SK-N-SH (cell line): ENCODE data around the gene LRCOL1. TPM values are rescaled to one million over a fixed set of nuclear protein-coding genes. Genes with fewer than 3 reads are reported as not detected.

Experiments
- CTCF ChIA-PET: fragments of 300-600, 350-600 bp; formaldehyde crosslinking; extraction: SDS; loops from one replicate; lab custom pipeline; 2021; lab: Yijun Ruan, JAX
- POLR2A ChIA-PET: fragments of 350-600 bp; sonication (Branson Sonifier 250); formaldehyde crosslinking; extraction: SDS; loops from one replicate; lab custom pipeline; 2020; ENCODE audit warnings: antibody characterized with exemption, inconsistent platforms; lab: Yijun Ruan, JAX
- DNase-seq: peaks from one replicate; pipeline ENCODE4 v3.0.0; 2012
- H2AFZ ChIP-seq: fragments of 200-600 bp; sonication (generic); 2 replicates; pipeline ENCODE4 v1.8.1; 2016; ENCODE audit warnings: antibody characterized with exemption, mild to moderate bottlenecking, low read depth
- H3F3A ChIP-seq: fragments of 200-600 bp; sonication (generic); replicated peaks from 2 replicates; pipeline ENCODE3; 2016; ENCODE audit warnings: antibody characterized with exemption, mild to moderate bottlenecking; ENCODE audit not compliant: insufficient read depth
- H3K27ac ChIP-seq, 2 experiments: fragments of 200-500 bp in 1 of 2; fragments of 200-600 bp in 1 of 2; sonication (Bioruptor generic) in 1 of 2; sonication (generic), shearing (Covaris generic) in 1 of 2; 2 replicates each; pipeline versions ENCODE4 v1.5.1 to v1.6.1; 2014 to 2016; ENCODE audit warnings: low read depth in 2 of 2, inconsistent platforms in 1 of 2, low read length in 1 of 2, mild to moderate bottlenecking in 1 of 2, mixed read lengths in 1 of 2
- H3K27me3 ChIP-seq: fragments of 200-600 bp; sonication (generic), shearing (Covaris generic); 2 replicates; pipeline ENCODE4 v1.6.1; 2016; ENCODE audit warnings: mixed run types; ENCODE audit not compliant: insufficient read depth
- H3K36me3 ChIP-seq, 2 experiments: fragments of 200-500 bp in 1 of 2; fragments of 200-600 bp in 1 of 2; sonication (Bioruptor generic) in 1 of 2; sonication (generic) in 1 of 2; replicated peaks in 1 of 2; 2 replicates each; pipeline versions ENCODE3 to v1.5.1; 2014 to 2016; ENCODE audit warnings: low read length in 1 of 2, mild to moderate bottlenecking in 1 of 2; ENCODE audit not compliant: insufficient read depth in 2 of 2, control insufficient read depth in 1 of 2
- H3K4me1 ChIP-seq, 2 experiments: fragments of 200-500 bp in 1 of 2; fragments of 200-600 bp in 1 of 2; sonication (Bioruptor generic) in 1 of 2; sonication (generic), shearing (Covaris generic) in 1 of 2; 2 replicates each; pipeline versions ENCODE4 v1.5.1 to v1.6.1; 2014 to 2016; ENCODE audit warnings: low read depth in 1 of 2, low read length in 1 of 2, mixed run types in 1 of 2; ENCODE audit not compliant: insufficient read depth in 2 of 2, control insufficient read depth in 1 of 2
- H3K4me2 ChIP-seq: fragments of 200-600 bp; sonication (generic), shearing (Covaris generic); 2 replicates; pipeline ENCODE4 v1.6.1; 2017; ENCODE audit warnings: mixed run types
- H3K4me3 ChIP-seq, 2 experiments: fragments of 200-500 bp in 1 of 2; fragments of 200-600 bp in 1 of 2; sonication (Bioruptor generic) in 1 of 2; sonication (generic), shearing (Covaris generic) in 1 of 2; 2 replicates each; pipeline versions ENCODE4 v1.5.1 to v1.8.1; 2014 to 2016; ENCODE audit warnings: low read depth in 2 of 2, inconsistent platforms in 1 of 2, low read length in 1 of 2, mild to moderate bottlenecking in 1 of 2, mixed read lengths in 1 of 2, moderate library complexity in 1 of 2
- H3K79me2 ChIP-seq: fragments of 200-600 bp; sonication (generic); 2 replicates; pipeline ENCODE4 v1.8.1; 2017; ENCODE audit warnings: mild to moderate bottlenecking; ENCODE audit not compliant: insufficient read depth
- H3K9ac ChIP-seq: fragments of 200-600 bp; sonication (generic); 2 replicates; pipeline ENCODE4 v1.6.1; 2017; ENCODE audit warnings: mixed run types
- H3K9me2 ChIP-seq: fragments of 200-600 bp; sonication (generic); 2 replicates; pipeline ENCODE4 v1.6.1; 2017; ENCODE audit warnings: mixed run types
- H3K9me3 ChIP-seq: fragments of 200-600 bp; sonication (generic); 2 replicates; pipeline ENCODE4 v1.6.1; 2017; ENCODE audit warnings: mixed run types, mild to moderate bottlenecking, moderate library complexity
- H4K20me1 ChIP-seq: fragments of 200-600 bp; sonication (generic); 2 replicates; pipeline ENCODE4 v1.6.1; 2017; ENCODE audit warnings: mild to moderate bottlenecking, mixed run types; ENCODE audit not compliant: insufficient read depth
- EZH2phosphoT487 ChIP-seq: fragments of 200-600 bp; sonication (generic); IDR thresholded peaks from 2 replicates; pipeline ENCODE4 v1.6.1; 2017; ENCODE audit warnings: low read depth, mixed run types, mild to moderate bottlenecking, antibody characterized with exemption, moderate library complexity, borderline replicate concordance
- FOXJ3 ChIP-seq: sonication (generic); formaldehyde crosslinking; IDR thresholded peaks from 2 replicates; pipeline ENCODE4 v1.5.1; 2020; ENCODE audit warnings: mild to moderate bottlenecking, missing genetic modification reagents
- GATA2 ChIP-seq: sonication (generic); formaldehyde crosslinking; IDR thresholded peaks from 2 replicates; pipeline ENCODE4 v1.5.0; 2020; ENCODE audit warnings: mild to moderate bottlenecking, missing genetic modification reagents
- MEF2A ChIP-seq: IDR thresholded peaks from 2 replicates; pipeline ENCODE4 v1.4.0; 2012; ENCODE audit warnings: low read depth, borderline replicate concordance
- NFIC ChIP-seq: IDR thresholded peaks from 2 replicates; pipeline ENCODE4 v1.4.0; 2012; ENCODE audit warnings: borderline replicate concordance
- PBX3 ChIP-seq: IDR thresholded peaks from 2 replicates; pipeline ENCODE4; 2012
- RFX5 ChIP-seq: IDR thresholded peaks from 2 replicates; pipeline ENCODE4 v1.6.1; 2012; ENCODE audit warnings: mild to moderate bottlenecking, improper control_type of control experiment, low read length
- SIN3A ChIP-seq: IDR thresholded peaks from 2 replicates; pipeline ENCODE4 v1.6.1; 2012; ENCODE audit warnings: low read depth, mild to moderate bottlenecking, low read length, moderate library complexity, borderline replicate concordance
- SMC3 ChIP-seq: IDR thresholded peaks from 2 replicates; pipeline ENCODE4 v1.6.1; 2012; ENCODE audit warnings: low read depth, low read length, improper control_type of control experiment
- TAF1 ChIP-seq: IDR thresholded peaks from 2 replicates; pipeline ENCODE4 v1.6.1; 2012; ENCODE audit warnings: low read depth, mild to moderate bottlenecking, low read length, moderate library complexity, borderline replicate concordance
- TEAD4 ChIP-seq: IDR thresholded peaks from 2 replicates; pipeline ENCODE4 v1.4.0; 2012; ENCODE audit warnings: mild to moderate bottlenecking, borderline replicate concordance; ENCODE audit not compliant: insufficient read depth
- USF1 ChIP-seq: IDR thresholded peaks from 2 replicates; pipeline ENCODE4 v1.4.0; 2012; ENCODE audit warnings: low read depth, borderline replicate concordance
- YY1 ChIP-seq: IDR thresholded peaks from 2 replicates; pipeline ENCODE4 v1.4.0; 2012; ENCODE audit warnings: low read depth, mild to moderate bottlenecking
- WGBS: methylation state at CpG from one replicate; pipeline ENCODE4 v1.1.6; 2017; ENCODE audit warnings: low lambda C conversion rate; 5-methylcytosine and 5-hydroxymethylcytosine counted together
- polyA plus RNA-seq, 3 experiments: library from polyadenylated mRNA; depleted of rRNA; stranded (reverse); fragments of >200 nt; gene quantifications; 2 replicates each; pipeline ENCODE4 v1.2.3, GENCODE V29; 2012

LRCOL1 gene
- polyA plus RNA-seq, 1 of the 3 experiments (the other 2 are of a cell fraction), result 1.1 TPM

- no peak overlapping the region for H3K4me3 ChIP-seq
- H3K27me3 ChIP-seq, result no peaks in the 10 kb centered on the region
- H3F3A ChIP-seq, result no peaks in the 10 kb centered on the region
- H3K36me3 ChIP-seq, result peaks cover 17 to 18% of the 10 kb centered on the region in 2 experiments
- no peaks in the 10 kb centered on the region for H3K79me2 ChIP-seq
- CTCF ChIA-PET, result interaction anchor here (2.1 kb wide), 1 partner anchor 13 kb away, joined by 14 read pairs; no protein-coding TSS in a partner anchor
- no peak overlapping the region for H2AFZ ChIP-seq
- TF ChIP-seq PBX3 (no peak), TAF1 (no peak), RFX5 (no peak), EZH2phosphoT487 (no peak), SIN3A (no peak), MEF2A (no peak), USF1 (no peak), SMC3 (no peak), NFIC (no peak), GATA2 (CRISPR knock-in tag) (no peak)
- no peak overlapping the region for H3K9ac ChIP-seq
- 100% methylated on average over 3 of the region's 9 CpGs for WGBS
- no peaks in the 10 kb centered on the region for H3K9me3 ChIP-seq
- H3K4me1 ChIP-seq, result no peaks in the 10 kb centered on the region
- no peaks in the 10 kb centered on the region for H3K9me2 ChIP-seq
- H3K4me2 ChIP-seq, result no peak overlapping the region
- H3K27ac ChIP-seq, result no peak overlapping the region
- no peaks in the 10 kb centered on the region for H4K20me1 ChIP-seq
- POLR2A ChIA-PET, result no interaction called here
- DNase-seq, result no peak
Measured at GRCh38 chr12:132651444-132652100, 41.2 kb upstream of the LRCOL1 start.

GRCh38 chr12:132649226-132649945, 39.0 kb upstream of the LRCOL1 start:
- Histone ChIP-seq H2AFZ (no peak overlapping the region), H3K27ac (no peak overlapping the region), H3K36me3 (peaks cover 13 to 14% of the 10 kb centered on the region in 2 experiments), H3K79me2 (no peaks in the 10 kb centered on the region), H3F3A (no peaks in the 10 kb centered on the region), H3K4me3 (no peak overlapping the region), H3K9me2 (no peaks in the 10 kb centered on the region), H3K4me2 (no peak overlapping the region)
- ChIA-PET CTCF (interaction anchor here (0.8 to 1.7 kb wide), 3 partner anchors 9 to 50 kb away, joined by 3 to 4 read pairs (median 3); no protein-coding TSS in a partner anchor), POLR2A (no interaction called here)
- TF ChIP-seq YY1 (no peak), FOXJ3 (CRISPR knock-in tag) (no peak), TEAD4 (no peak)
- TF ChIP-seq, all 33 proteins: peak for 0
- Histone ChIP-seq H3K9ac (no peak overlapping the region), H3K27me3 (no peaks in the 10 kb centered on the region), H3K9me3 (no peaks in the 10 kb centered on the region), H4K20me1 (no peaks in the 10 kb centered on the region), H3K4me1 (no peaks in the 10 kb centered on the region)
- 95% methylated on average over 21 of the region's 27 CpGs for WGBS
- no peak for DNase-seq
